Prostate gland (tissue), 2 donors: ENCODE measurements around the gene PRKD1.

Experiments used
- POLR2AphosphoS5 ChIP-seq: sonication (generic); formaldehyde crosslinking; IDR thresholded peaks from one replicate; pipeline ENCODE4 v1.6.1; 2017; ENCODE audit warnings: antibody characterized with exemption
- TF ChIP-seq, protein P1 (sequence below), 4 experiments: fragments of 200-600 bp in 2 of 4; fragments of 450-650 bp in 2 of 4; sonication (generic) in 2 of 4; IDR thresholded peaks; 1 replicate in 3 of 4; 2 replicates in 1 of 4; pipeline ENCODE4 v1.5.1; 2016 to 2019; ENCODE audit warnings: antibody characterized with exemption in 4 of 4, mild to moderate bottlenecking in 2 of 4, moderate library complexity in 2 of 4

DNA sequence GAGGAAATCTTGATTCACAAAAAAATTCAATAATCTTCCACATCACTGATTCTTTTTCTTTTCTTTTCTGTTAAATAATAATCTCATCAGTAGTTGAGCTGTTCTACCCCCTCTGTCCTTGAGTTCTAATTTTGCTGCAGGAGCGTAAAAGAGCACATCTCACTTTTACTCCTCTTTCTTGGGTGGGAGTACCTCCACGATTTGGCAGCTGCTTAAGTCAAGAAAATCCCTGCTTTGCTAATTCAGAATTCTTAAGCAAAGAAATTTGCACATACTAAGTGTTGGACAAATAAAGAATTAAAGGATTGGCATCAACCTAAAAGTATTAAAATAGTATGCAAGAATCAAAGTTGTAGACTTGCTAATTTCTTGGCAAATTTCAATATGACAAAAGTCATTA is 128.8 kb downstream of the PRKD1 start:
- TF ChIP-seq, protein P1, sequence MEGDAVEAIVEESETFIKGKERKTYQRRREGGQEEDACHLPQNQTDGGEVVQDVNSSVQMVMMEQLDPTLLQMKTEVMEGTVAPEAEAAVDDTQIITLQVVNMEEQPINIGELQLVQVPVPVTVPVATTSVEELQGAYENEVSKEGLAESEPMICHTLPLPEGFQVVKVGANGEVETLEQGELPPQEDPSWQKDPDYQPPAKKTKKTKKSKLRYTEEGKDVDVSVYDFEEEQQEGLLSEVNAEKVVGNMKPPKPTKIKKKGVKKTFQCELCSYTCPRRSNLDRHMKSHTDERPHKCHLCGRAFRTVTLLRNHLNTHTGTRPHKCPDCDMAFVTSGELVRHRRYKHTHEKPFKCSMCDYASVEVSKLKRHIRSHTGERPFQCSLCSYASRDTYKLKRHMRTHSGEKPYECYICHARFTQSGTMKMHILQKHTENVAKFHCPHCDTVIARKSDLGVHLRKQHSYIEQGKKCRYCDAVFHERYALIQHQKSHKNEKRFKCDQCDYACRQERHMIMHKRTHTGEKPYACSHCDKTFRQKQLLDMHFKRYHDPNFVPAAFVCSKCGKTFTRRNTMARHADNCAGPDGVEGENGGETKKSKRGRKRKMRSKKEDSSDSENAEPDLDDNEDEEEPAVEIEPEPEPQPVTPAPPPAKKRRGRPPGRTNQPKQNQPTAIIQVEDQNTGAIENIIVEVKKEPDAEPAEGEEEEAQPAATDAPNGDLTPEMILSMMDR (IDR thresholded peaks at IDR 0.05) = no peak
- TF ChIP-seq POLR2AphosphoS5 = no peak
